Right lobe of liver (tissue), 6 donors: ENCODE measurements around the gene KCNH1. TPM values are rescaled to one million over a fixed set of nuclear protein-coding genes. Genes with fewer than 3 reads are reported as not detected.

Source experiments
- ATAC-seq, 4 donors: fragments of 200-7000 bp; cut with Tn5 transposase; one replicate each; pipeline ENCODE4 v1.9.1; 2020; ENCODE audit warnings: mild to moderate bottlenecking in 4 of 4, moderate library complexity in 4 of 4
- DNase-seq, 3 donors: peaks; one replicate each; pipeline ENCODE4 v3.0.0-alpha.2; 2020
- H3K27ac ChIP-seq, 3 donors: fragments of 200-600 bp; one replicate each; pipeline ENCODE4 v1.8.0; 2022
- H3K27me3 ChIP-seq, 2 donors: fragments of 200-600 bp; one replicate each; pipeline ENCODE4 v1.8.0; 2022
- H3K36me3 ChIP-seq, 4 donors: fragments of 200-600 bp; sonication (generic) in 1 of 4; one replicate each; pipeline versions ENCODE4 v1.5.1 to v1.8.0; 2017 to 2022; ENCODE audit warnings: control low read depth in 1 of 4
- H3K4me1 ChIP-seq, 4 donors: fragments of 200-600 bp; sonication (generic) in 1 of 4; one replicate each; pipeline versions ENCODE4 v1.5.1 to v1.8.0; 2017 to 2022; ENCODE audit warnings: control low read depth in 1 of 4
- H3K4me3 ChIP-seq, 3 donors: fragments of 200-600 bp; one replicate each; pipeline ENCODE4 v1.8.0; 2022
- H3K9me3 ChIP-seq, 4 donors: fragments of 200-600 bp; sonication (generic) in 1 of 4; one replicate each; pipeline versions ENCODE4 v1.5.1 to v1.8.0; 2017 to 2022; ENCODE audit warnings: control low read depth in 1 of 4
- CTCF ChIP-seq, 4 donors: fragments of 200-600 bp in 3 of 4; fragments of 450-650 bp in 1 of 4; IDR thresholded peaks; one replicate each; pipeline versions ENCODE4 v1.5.1 to v1.8.0; 2016 to 2022; ENCODE audit warnings: antibody characterized with exemption in 4 of 4, mild to moderate bottlenecking in 2 of 4
- POLR2A ChIP-seq: fragments of 450-650 bp; IDR thresholded peaks from one replicate; pipeline ENCODE4 v1.6.1; 2017; ENCODE audit warnings: antibody characterized with exemption, mild to moderate bottlenecking
- WGBS: methylation state at CpG from one replicate; pipeline ENCODE4 v1.1.6; 2018; ENCODE audit warnings: low coverage, low lambda C conversion rate; ENCODE audit not compliant: insufficient coverage; ENCODE audit errors: missing lambda C conversion rate; 5-methylcytosine and 5-hydroxymethylcytosine counted together
- intact Hi-C, 2 donors: fragments of 100-400 bp; cut with DNase I; formaldehyde crosslinking; loops; one replicate each; pipeline versions ENCODE4 v1.11.2 to v1.14.1; 2022
- total RNA-seq, 6 experiments: library from RNA; depleted of rRNA in 2 of 6; stranded (reverse); fragments of >200 nt in 2 of 6; fragmentation: NEBNext Ultra II Directional in 3 of 6; extraction: Animal tissue kit (Norgen Biotek cat#: 25700) in 3 of 6; gene quantifications; one replicate each; pipeline versions ENCODE4 v1.1.0 to v1.2.4, GENCODE V29; 2016 to 2023
- donor health status: DM: no; HTN: yes; CAD: no.
- donor health status: DM: no; HTN: no; CAD: no.
- donor health status: DM: no; HTN: no; CAD: no.
- donor health status: DM: no; HTN: yes; CAD: no.
- donor health status: DM: no; HTN: yes; CAD: no.

Gene KCNH1
- total RNA-seq, 6 experiments from 2014 or later = not detected

DNA sequence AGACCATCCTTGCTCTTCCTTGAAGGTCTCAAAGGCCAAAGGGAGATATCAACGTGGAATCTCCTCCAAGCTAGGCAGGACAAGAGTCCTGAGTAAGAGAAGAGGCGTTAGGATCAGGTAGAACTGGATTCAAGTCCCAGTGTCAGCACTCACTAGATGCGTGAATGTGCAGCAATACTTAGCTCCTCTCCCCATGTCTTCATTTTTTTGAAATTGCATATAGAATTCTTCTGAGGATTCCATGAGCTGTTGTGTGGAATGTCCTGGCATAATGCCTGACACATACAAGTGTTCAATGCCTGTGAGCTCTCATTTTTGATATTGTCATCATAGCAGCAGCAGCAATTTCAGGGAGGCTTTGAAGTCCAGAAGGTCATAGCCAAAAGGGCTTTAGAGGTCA lies 333.2 kb downstream of the KCNH1 start:
- no peaks in the 10 kb centered on the region for H3K4me1 ChIP-seq
- no peak overlapping the region for H3K27ac ChIP-seq
- no peak for DNase-seq
- intact Hi-C loops = no loop called here
- no peak overlapping the region for H3K4me3 ChIP-seq
- 52% methylated on average over 3 of the region's 3 CpGs for WGBS
- H3K9me3 ChIP-seq = no peaks in the 10 kb centered on the region
- no peaks in the 10 kb centered on the region for H3K27me3 ChIP-seq
- no peak for ATAC-seq
- TF ChIP-seq POLR2A (no peak), CTCF (IDR thresholded peaks at IDR 0.05) (no peak)
- no peaks in the 10 kb centered on the region for H3K36me3 ChIP-seq

- no peak overlapping the region for H3K4me3 ChIP-seq
- no peak for TF ChIP-seq CTCF (IDR thresholded peaks at IDR 0.05)
- TF ChIP-seq POLR2A = no peak
- H3K27me3 ChIP-seq = no peaks in the 10 kb centered on the region
- ATAC-seq (no peak), DNase-seq (no peak)
- H3K9me3 ChIP-seq = no peaks in the 10 kb centered on the region
- no peaks in the 10 kb centered on the region for H3K4me1 ChIP-seq
- H3K27ac ChIP-seq = no peak overlapping the region
- 42% methylated on average over 3 of the region's 4 CpGs for WGBS
- H3K36me3 ChIP-seq = no peaks in the 10 kb centered on the region
- intact Hi-C loops = no loop called here
Observed at GRCh38 chr1:210800301-210800700, 333.6 kb downstream of the KCNH1 start.

GRCh38 chr1:210797422-210797821 lies 336.5 kb downstream of the KCNH1 start:
- no CpG with 5 or more reads among the region's 8 CpGs for WGBS
- DNase-seq = no peak
- Histone ChIP-seq H3K27me3 (no peaks in the 10 kb centered on the region), H3K4me3 (no peak overlapping the region), H3K36me3 (no peaks in the 10 kb centered on the region), H3K9me3 (no peaks in the 10 kb centered on the region), H3K4me1 (no peaks in the 10 kb centered on the region), H3K27ac (no peak overlapping the region)
- ATAC-seq = peak in 1 of 4 donors; percentile 44
- intact Hi-C loops = no loop called here
- no peak for TF ChIP-seq POLR2A
- no peak for TF ChIP-seq CTCF (IDR thresholded peaks at IDR 0.05)

GRCh38 chr1:210796421-210796820 lies 337.5 kb downstream of the KCNH1 start:
- Histone ChIP-seq H3K27ac (no peak overlapping the region), H3K36me3 (no peaks in the 10 kb centered on the region), H3K9me3 (no peaks in the 10 kb centered on the region), H3K4me3 (no peak overlapping the region), H3K4me1 (no peaks in the 10 kb centered on the region), H3K27me3 (no peaks in the 10 kb centered on the region)
- 58% methylated on average over 2 of the region's 5 CpGs for WGBS
- DNase-seq (no peak), ATAC-seq (no peak)
- intact Hi-C loops = no loop called here
- TF ChIP-seq CTCF (IDR thresholded peaks at IDR 0.05) (no peak), POLR2A (no peak)

DNA sequence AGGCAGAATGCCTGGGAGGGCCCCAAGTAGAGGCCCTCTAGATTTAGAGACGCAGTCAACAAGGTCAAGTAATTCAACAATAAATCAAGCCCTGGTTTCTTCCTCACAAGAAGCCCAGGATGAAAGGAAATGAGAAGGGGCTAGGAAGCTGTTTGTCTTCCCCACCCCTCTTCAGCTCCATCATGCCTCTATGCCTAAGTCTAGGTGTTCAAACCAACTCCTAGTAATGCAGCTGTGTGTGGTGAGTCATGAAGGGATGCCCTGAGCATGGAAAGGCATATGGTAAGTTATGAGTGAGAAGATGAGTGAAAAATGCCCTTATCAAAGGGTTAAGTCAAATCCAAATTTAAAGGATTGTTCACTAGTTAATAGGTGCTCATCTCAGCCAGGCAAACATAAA lies 339.5 kb downstream of the KCNH1 start:
- DNase-seq (no peak), ATAC-seq (no peak)
- intact Hi-C loops = no loop called here
- 88% methylated on average over 1 of the region's 1 CpG for WGBS
- TF ChIP-seq CTCF (IDR thresholded peaks at IDR 0.05) (no peak), POLR2A (no peak)
- H3K36me3 ChIP-seq = no peaks in the 10 kb centered on the region
- H3K4me1 ChIP-seq = no peaks in the 10 kb centered on the region
- no peak overlapping the region for H3K4me3 ChIP-seq
- H3K9me3 ChIP-seq = no peaks in the 10 kb centered on the region
- no peaks in the 10 kb centered on the region for H3K27me3 ChIP-seq
- no peak overlapping the region for H3K27ac ChIP-seq
